ENCODE results near the gene CLEC2A. TPM values are rescaled to one million over a fixed set of nuclear protein-coding genes. Genes with fewer than 3 reads are reported as not detected.

Gene CLEC2A
- total and polyA plus RNA-seq, 2 experiments from 2014 or later, result not detected

- no peaks in the 10 kb centered on the region for H3K36me3 ChIP-seq
- peaks cover 4% of the 10 kb centered on the region for H3K4me1 ChIP-seq (ENCODE audit: low read depth)
- H3K27me3 ChIP-seq, result no peaks in the 10 kb centered on the region
- peak in 1 of 2 donors; percentile 85 for DNase-seq (ENCODE audit: low read depth in 1 of 2, low spot score in 1 of 2)
- H3K27ac ChIP-seq, result no peak within 1 kb of the TSS
- TF ChIP-seq CTCF (IDR thresholded peaks at IDR 0.05; ENCODE audit: low read depth, low read length), result no peak
- no peaks in the 10 kb centered on the region for H3K9me3 ChIP-seq (ENCODE audit: low read depth)
- no peak within 1 kb of the TSS for H3K4me3 ChIP-seq
Observed at GRCh38 chr12:9869307-9870161, 62.6 kb downstream of the CLEC2A start, which contains the start of gene CLEC2B. TSS of gene CLEC2B (minus strand) at chr12:9869354.

GRCh38 chr12:9868951-9869306 is 63.2 kb downstream of the CLEC2A start:
- Histone ChIP-seq H3K27ac (no peak overlapping the region), H3K4me3 (no peak overlapping the region), H3K36me3 (no peaks in the 10 kb centered on the region), H3K4me1 (ENCODE audit: low read depth) (peaks cover 4% of the 10 kb centered on the region), H3K27me3 (no peaks in the 10 kb centered on the region), H3K9me3 (ENCODE audit: low read depth) (no peaks in the 10 kb centered on the region)
- DNase-seq (ENCODE audit: low read depth in 1 of 2, low spot score in 1 of 2), result no peak
- TF ChIP-seq CTCF (IDR thresholded peaks at IDR 0.05; ENCODE audit: low read depth, low read length), result no peak

- no peak for TF ChIP-seq CTCF (IDR thresholded peaks at IDR 0.05; ENCODE audit: low read depth, low read length)
- no peak overlapping the region for H3K27ac ChIP-seq
- H3K9me3 ChIP-seq (ENCODE audit: low read depth), result no peaks in the 10 kb centered on the region
- H3K36me3 ChIP-seq, result no peaks in the 10 kb centered on the region
- H3K4me1 ChIP-seq (ENCODE audit: low read depth), result peaks cover 4% of the 10 kb centered on the region
- peak in 1 of 2 donors; percentile 2 for DNase-seq (ENCODE audit: low read depth in 1 of 2, low spot score in 1 of 2)
- H3K4me3 ChIP-seq, result no peak overlapping the region
- no peaks in the 10 kb centered on the region for H3K27me3 ChIP-seq
Observed at GRCh38 chr12:9868311-9868801, 63.8 kb downstream of the CLEC2A start.

- Histone ChIP-seq H3K9me3 (ENCODE audit: low read depth) (no peaks in the 10 kb centered on the region), H3K27me3 (no peaks in the 10 kb centered on the region), H3K27ac (no peak overlapping the region), H3K4me1 (ENCODE audit: low read depth) (peaks cover 4% of the 10 kb centered on the region), H3K4me3 (no peak overlapping the region), H3K36me3 (no peaks in the 10 kb centered on the region)
- no peak for TF ChIP-seq CTCF (IDR thresholded peaks at IDR 0.05; ENCODE audit: low read depth, low read length)
- peak in 1 of 2 donors; percentile 3 for DNase-seq (ENCODE audit: low read depth in 1 of 2, low spot score in 1 of 2)
Observed at GRCh38 chr12:9867531-9867930, 64.6 kb downstream of the CLEC2A start.

- no peak overlapping the region for H3K27ac ChIP-seq
Observed at GRCh38 chr12:9866860-9867269, 65.3 kb downstream of the CLEC2A start.

More at GRCh38 chr12:9866860-9867269, 65.3 kb downstream of the CLEC2A start:
- Histone ChIP-seq H3K27me3 (no peaks in the 10 kb centered on the region), H3K4me1 (ENCODE audit: low read depth) (no peaks in the 10 kb centered on the region), H3K9me3 (ENCODE audit: low read depth) (no peaks in the 10 kb centered on the region), H3K4me3 (no peak overlapping the region), H3K36me3 (no peaks in the 10 kb centered on the region)
- DNase-seq (ENCODE audit: low read depth in 1 of 2, low spot score in 1 of 2), result no peak
- TF ChIP-seq CTCF (IDR thresholded peaks at IDR 0.05; ENCODE audit: low read depth, low read length), result no peak

Measured in cardiac muscle cell (in vitro differentiated cells and primary cell).